CD4-positive, alpha-beta T cell treated with Interleukin-21 for 1 hour (primary cell): ENCODE results near the gene WNT9B.

ENCODE experiments used
- DNase-seq: peaks from one replicate; pipeline ENCODE4 v3.0.0-alpha.2; 2020

The WNT9B gene

GRCh38 chr17:46859996-46860395 is 8.6 kb downstream of the WNT9B start:
- no peak for DNase-seq

DNA sequence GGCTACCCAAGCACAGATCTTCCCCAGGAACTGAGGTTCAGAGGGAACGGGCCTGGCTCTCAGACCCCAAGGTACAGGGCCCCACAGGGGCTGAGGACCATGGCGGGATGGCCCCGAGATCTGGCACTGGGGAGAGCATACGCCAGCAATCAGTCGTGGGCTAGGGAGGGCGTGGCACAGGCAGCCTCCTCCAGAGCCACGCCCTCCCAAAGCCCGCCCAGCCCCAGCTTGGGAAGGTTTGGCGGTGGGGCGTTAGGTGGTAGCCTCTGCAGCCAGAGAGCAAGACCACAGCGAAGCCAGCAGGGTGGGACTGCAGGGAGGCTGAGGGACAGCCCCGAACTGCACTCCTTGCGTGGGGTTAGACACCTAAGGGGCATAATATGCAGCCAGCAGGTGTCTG is 11.6 kb downstream of the WNT9B start:
- no peak for DNase-seq

GRCh38 chr17:46863383-46864121 is 12.2 kb downstream of the WNT9B start:
- no peak for DNase-seq

GRCh38 chr17:46865100-46865499 is 13.7 kb downstream of the WNT9B start:
- no peak for DNase-seq

DNA sequence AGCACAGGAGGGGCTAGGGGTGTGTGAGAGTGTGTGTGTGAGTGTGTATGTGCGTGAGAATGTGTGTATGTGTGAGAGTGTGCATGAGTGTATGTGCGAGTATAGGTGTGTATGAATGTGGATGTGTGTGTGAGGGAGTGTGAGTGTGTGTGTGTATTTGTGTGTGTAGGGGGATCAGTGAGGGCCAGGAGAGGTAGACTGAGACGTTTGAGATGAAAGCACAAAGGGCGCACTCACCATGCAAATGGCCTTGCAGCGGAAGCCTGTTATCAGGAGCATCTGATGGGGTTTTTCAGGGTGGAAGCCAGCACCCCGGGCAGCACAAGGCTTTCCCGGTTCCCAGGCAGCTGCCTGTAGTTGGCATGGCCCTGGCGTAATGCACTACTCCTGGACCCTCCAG is 14.9 kb downstream of the WNT9B start:
- DNase-seq, result no peak

DNA sequence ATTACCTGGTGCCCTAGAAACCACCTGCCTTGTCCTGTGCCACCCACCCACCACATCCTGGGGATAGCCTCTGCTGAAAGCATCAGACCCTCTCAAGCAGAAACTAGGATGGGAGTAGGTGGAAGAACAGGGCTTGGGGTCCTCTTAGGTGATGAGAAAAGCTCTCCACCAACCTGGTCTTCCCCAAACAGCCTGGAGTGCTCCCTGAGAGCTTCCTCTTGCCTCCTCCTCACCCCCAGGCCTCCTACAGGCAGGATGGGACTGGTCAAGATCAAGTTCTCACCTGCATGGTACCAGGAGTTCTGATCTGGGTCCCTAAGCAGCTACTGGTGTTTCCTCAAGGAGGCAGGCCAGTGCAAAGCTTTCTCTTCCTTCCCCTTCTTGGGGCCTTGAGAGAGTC is 15.4 kb downstream of the WNT9B start:
- no peak for DNase-seq

GRCh38 chr17:46868689-46869187 is 17.4 kb downstream of the WNT9B start:
- DNase-seq, result no peak

- no peak for DNase-seq
These were observed 17.9 kb downstream of the WNT9B start for GRCh38 chr17:46869296-46869695.

DNA sequence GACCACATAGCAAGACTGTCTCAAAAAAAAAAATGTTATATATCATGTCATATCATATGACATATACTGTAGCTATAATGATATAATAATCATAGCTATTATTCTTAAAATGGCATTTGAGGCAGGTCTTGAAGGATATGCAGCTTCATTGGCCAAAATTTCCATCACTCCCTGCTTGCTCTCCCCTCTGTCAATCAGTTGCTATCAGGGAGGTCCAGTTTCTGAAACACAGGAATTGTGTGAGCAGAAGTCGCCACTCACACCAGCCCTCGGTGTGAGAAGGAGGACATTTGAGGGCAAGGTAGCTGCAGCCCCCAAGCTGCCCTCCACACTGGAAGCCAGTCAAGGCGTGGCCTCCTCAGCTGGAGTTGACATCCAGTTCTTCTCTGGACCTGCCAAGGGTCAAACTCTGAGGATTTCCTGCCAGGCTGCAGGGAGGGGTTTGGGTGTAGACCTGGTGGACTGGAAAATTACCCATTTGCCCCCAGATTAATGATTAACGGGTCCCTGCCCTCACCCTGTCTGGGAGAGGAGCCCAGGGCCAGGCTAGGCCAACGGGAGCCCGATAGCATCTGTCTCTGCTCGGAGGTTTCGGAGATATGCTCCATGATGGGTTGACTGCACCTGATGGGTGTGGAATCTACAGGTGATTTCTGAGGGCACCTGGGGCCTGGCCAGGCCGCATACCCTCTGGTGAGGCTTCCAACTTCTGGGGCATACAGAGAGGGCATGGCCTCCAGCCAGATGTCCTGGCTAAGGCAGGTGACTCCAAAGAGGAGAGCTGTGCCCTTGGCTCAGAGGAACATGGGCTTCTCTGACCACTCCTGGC is 18.8 kb downstream of the WNT9B start:
- DNase-seq, result no peak

DNA sequence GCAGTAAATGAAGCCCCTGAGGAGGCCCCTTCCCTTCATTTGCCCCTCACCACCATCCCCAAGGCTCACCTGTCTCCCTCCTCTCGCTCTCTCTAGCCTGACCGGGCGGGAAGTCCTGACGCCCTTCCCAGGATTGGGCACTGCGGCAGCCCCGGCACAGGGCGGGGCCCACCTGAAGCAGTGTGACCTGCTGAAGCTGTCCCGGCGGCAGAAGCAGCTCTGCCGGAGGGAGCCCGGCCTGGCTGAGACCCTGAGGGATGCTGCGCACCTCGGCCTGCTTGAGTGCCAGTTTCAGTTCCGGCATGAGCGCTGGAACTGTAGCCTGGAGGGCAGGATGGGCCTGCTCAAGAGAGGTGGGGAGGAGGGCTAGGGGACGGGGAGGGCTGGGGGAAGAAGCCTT is 21.0 kb downstream of the WNT9B start:
- DNase-seq, result no peak

DNA sequence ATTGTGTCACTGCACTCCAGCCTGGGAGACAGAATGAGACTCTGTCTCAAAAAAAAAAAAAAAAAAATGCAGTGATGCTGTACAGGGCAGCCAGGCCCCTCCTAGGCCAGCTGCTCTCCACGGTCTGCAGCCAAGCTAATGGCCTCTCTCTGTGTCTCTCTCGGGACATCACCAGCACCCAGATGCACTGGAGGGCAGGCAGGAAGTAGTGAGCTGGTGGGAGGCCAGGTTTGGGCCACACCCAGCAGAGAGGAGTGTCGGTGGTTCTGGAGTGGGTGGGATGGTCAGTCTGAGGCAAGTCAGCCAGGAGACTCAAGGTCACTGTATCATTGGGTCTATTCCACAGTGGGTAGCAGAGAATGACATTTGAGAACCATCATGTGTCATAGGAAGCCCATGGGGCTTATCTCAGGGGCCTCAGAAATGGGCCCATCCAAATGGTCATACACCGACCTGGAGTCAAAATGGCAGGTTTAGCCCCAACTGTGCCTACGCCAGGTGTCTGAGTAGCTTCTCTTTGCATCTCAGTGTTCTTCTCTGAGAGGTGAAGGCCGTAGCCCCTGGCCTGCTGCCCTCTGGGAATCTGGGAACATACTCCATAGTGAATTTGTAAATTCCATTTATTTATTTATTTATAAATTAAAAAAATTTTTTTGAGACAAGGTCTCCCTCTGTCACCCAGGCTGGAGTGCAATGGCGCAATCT is 22.7 kb downstream of the WNT9B start:
- DNase-seq, result no peak

- DNase-seq, result no peak
These were observed 23.5 kb downstream of the WNT9B start for GRCh38 chr17:46874906-46875305.

GRCh38 chr17:46875849-46876352 is 24.5 kb downstream of the WNT9B start:
- DNase-seq, result no peak

GRCh38 chr17:46876353-46876887 is 25.0 kb downstream of the WNT9B start:
- DNase-seq, result no peak

DNA sequence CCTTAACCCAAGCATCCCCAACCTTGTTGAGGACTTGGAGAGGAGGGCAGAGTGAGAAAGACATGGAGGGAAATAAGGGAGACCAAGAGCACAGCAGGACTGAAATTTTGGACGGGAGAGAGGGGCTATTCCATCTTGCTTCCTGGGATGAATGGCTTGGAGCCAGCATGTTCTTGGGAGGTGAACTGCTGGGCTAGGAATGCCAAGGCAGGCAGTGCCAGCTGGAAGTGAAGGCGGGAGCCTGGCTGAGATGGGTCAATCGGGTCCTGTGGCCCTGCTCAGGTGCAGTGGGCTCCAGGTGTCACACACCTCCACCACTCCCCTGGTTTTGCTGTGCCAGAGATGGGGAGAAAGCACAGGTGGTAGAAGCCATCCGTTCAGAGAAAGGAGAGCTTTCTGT is 25.5 kb downstream of the WNT9B start:
- DNase-seq, result no peak

- DNase-seq, result no peak
These were observed 26.1 kb downstream of the WNT9B start for GRCh38 chr17:46877466-46877865.

GRCh38 chr17:46878055-46878454 is 26.7 kb downstream of the WNT9B start:
- no peak for DNase-seq

DNA sequence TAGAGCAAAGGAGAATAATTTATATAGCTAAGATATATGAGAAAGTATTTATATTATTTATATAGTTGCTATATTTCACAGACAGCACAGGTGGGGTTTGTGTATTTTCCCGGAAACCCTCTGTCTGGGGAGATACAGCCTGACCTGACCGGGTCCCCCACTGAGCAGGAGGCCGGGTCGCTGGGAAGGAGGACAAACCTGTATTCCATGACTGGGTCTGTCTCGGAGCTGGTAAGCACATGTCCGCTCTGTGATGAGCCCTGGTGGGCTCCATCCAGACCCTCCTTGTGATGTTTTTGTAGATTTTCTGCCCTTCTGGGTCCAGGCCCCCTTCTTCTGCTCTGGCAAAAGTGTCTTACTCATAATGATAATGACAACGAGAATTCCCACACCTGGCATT is 27.7 kb downstream of the WNT9B start:
- no peak for DNase-seq

DNA sequence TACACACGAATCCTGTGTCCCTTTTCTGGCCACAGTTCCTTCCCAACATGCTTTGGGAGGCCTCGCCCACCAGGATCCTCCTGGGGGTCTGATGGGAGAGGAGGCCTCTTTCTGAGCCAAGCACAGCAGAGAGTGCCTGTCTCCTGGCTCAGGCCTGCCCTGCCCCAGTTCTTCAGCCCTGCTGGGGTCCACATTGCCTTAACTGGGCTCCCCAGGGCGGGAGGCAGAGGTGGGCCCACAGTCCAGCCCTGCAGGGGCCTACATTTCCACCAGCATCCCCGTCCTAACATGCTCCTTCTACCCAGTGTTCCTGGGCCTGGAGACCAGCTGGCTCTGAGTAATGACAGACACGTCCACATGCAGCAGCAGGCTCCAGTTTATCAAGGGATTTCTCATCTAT is 29.6 kb downstream of the WNT9B start:
- DNase-seq, result no peak

DNA sequence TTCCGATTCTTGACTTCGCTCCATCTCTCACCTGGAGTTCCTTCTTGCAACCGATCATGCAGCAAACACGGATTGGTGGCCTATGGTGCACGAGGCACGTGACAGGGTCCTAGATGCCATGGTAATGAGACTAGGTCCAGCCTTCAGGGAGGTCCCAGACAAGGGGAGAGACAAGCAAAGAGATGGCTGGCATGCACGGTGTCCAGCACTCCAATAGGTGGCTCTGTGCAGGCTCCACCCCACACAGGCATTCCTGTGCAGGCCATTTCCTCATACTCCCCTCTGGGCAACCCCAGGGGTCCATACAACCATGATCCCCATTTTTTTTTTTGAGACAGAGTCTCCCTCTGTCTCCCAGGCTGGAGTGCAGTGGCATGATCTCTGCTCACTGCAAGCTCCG is 31.3 kb downstream of the WNT9B start:
- DNase-seq, result no peak

- no peak for DNase-seq
These were observed 32.6 kb downstream of the WNT9B start for GRCh38 chr17:46883871-46884520.

DNA sequence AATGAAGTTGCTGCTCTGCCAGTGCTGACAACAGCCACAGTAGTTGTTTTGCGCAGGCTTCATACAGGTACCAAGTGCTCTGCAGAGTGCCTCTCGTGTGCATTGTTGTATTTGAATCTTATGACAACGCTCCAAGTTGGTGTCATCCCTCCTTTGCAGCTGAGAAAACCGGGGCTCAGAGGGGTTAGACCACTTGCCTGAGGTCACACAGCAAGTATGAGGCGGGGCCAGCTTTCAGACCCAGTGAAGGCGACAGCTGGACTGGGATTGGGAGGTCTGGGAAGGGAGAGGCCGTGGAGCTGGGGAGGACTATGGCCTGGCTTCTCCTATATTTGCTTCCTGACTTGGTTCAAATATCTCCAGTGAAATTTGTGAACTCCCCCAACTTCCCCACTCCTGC is 33.2 kb downstream of the WNT9B start:
- no peak for DNase-seq
